ENCODE data around the gene RESP18. TPM values are rescaled to one million over a fixed set of nuclear protein-coding genes. Genes with fewer than 3 reads are reported as not detected.
"Not testable (repeated sequence)": the region's sequence is repeated elsewhere in the genome, so short reads cannot be mapped to it uniquely, and the experiment has no call there.

RESP18 gene
- polyA plus RNA-seq, 1 donor from 2014 or later = not detected

DNA sequence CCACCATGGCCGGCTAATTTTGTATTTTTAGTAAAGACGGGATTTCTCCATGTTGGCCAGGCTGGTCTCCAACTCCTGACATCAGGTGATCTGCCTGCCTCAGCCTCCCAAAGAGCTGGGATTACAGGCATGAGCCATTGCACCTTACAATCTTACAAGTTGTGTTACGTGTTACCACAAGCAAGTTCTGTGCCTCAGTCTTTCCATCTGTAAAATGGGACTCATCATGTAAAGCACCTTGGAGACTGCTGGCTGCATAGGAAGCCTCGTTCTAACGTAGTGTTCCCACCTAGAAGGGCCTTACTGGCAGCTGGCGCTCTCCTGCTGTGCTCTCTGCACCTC is 43.4 kb downstream of the RESP18 start:
- no peaks in the 10 kb centered on the region for H3K9me2 ChIP-seq (ENCODE audit: insufficient read depth, low read length)
- no peaks in the 10 kb centered on the region for H3K27me3 ChIP-seq (ENCODE audit: insufficient read depth, low read depth, low read length)
- H3K9me3 ChIP-seq (ENCODE audit: low read length) = no peaks in the 10 kb centered on the region
- H3K4me2 ChIP-seq (ENCODE audit: low read length) = no peak overlapping the region
- TF ChIP-seq, protein P1, sequence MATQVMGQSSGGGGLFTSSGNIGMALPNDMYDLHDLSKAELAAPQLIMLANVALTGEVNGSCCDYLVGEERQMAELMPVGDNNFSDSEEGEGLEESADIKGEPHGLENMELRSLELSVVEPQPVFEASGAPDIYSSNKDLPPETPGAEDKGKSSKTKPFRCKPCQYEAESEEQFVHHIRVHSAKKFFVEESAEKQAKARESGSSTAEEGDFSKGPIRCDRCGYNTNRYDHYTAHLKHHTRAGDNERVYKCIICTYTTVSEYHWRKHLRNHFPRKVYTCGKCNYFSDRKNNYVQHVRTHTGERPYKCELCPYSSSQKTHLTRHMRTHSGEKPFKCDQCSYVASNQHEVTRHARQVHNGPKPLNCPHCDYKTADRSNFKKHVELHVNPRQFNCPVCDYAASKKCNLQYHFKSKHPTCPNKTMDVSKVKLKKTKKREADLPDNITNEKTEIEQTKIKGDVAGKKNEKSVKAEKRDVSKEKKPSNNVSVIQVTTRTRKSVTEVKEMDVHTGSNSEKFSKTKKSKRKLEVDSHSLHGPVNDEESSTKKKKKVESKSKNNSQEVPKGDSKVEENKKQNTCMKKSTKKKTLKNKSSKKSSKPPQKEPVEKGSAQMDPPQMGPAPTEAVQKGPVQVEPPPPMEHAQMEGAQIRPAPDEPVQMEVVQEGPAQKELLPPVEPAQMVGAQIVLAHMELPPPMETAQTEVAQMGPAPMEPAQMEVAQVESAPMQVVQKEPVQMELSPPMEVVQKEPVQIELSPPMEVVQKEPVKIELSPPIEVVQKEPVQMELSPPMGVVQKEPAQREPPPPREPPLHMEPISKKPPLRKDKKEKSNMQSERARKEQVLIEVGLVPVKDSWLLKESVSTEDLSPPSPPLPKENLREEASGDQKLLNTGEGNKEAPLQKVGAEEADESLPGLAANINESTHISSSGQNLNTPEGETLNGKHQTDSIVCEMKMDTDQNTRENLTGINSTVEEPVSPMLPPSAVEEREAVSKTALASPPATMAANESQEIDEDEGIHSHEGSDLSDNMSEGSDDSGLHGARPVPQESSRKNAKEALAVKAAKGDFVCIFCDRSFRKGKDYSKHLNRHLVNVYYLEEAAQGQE (IDR thresholded peaks at IDR 0.05; ENCODE audit: borderline replicate concordance) = no peak
- no peak for TF ChIP-seq TAF1 (IDR thresholded peaks at IDR 0.05; ENCODE audit: low read depth)
- TF ChIP-seq, protein P2, sequence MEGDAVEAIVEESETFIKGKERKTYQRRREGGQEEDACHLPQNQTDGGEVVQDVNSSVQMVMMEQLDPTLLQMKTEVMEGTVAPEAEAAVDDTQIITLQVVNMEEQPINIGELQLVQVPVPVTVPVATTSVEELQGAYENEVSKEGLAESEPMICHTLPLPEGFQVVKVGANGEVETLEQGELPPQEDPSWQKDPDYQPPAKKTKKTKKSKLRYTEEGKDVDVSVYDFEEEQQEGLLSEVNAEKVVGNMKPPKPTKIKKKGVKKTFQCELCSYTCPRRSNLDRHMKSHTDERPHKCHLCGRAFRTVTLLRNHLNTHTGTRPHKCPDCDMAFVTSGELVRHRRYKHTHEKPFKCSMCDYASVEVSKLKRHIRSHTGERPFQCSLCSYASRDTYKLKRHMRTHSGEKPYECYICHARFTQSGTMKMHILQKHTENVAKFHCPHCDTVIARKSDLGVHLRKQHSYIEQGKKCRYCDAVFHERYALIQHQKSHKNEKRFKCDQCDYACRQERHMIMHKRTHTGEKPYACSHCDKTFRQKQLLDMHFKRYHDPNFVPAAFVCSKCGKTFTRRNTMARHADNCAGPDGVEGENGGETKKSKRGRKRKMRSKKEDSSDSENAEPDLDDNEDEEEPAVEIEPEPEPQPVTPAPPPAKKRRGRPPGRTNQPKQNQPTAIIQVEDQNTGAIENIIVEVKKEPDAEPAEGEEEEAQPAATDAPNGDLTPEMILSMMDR (IDR thresholded peaks at IDR 0.05; ENCODE audit: poor library complexity, severe bottlenecking) = no peak
- TF ChIP-seq RAD21 (conservative IDR thresholded peaks at IDR 0.05) = no peak
- TF ChIP-seq SMC3 (conservative IDR thresholded peaks at IDR 0.05; ENCODE audit: poor library complexity) = no peak
- TF ChIP-seq POLR2AphosphoS5 (IDR thresholded peaks at IDR 0.05) = no peak
- TF ChIP-seq EP300 (conservative IDR thresholded peaks at IDR 0.05; ENCODE audit: poor library complexity, severe bottlenecking) = no peak
- TF ChIP-seq MXI1 (conservative IDR thresholded peaks at IDR 0.05; ENCODE audit: poor library complexity, severe bottlenecking) = no peak
- no peak for TF ChIP-seq EZH2 (IDR thresholded peaks at IDR 0.05; ENCODE audit: borderline replicate concordance, insufficient read depth, low read length, poor library complexity, severe bottlenecking)
- no peak overlapping the region for H3K4me3 ChIP-seq (ENCODE audit: low read length)
- H2AFZ ChIP-seq (ENCODE audit: low read depth, low read length) = no peak overlapping the region
- H3K79me2 ChIP-seq (replicated peaks; ENCODE audit: insufficient read depth, low read length) = no peaks in the 10 kb centered on the region
- H3K9ac ChIP-seq (ENCODE audit: low read length) = no peak overlapping the region
- no peaks in the 10 kb centered on the region for H3K36me3 ChIP-seq (ENCODE audit: insufficient read depth, low read length)
- H3K27ac ChIP-seq (ENCODE audit: low read length) = no peak overlapping the region
- no peaks in the 10 kb centered on the region for H3F3A ChIP-seq (ENCODE audit: insufficient read depth, low read length, poor library complexity, severe bottlenecking)
- no peaks in the 10 kb centered on the region for H4K20me1 ChIP-seq (ENCODE audit: insufficient read depth)

GRCh38 chr2:219287580-219288265 is 44.8 kb downstream of the RESP18 start:
- H3K9me3 ChIP-seq (ENCODE audit: low read length) = no peaks in the 10 kb centered on the region
- TF ChIP-seq MXI1 (conservative IDR thresholded peaks at IDR 0.05; ENCODE audit: poor library complexity, severe bottlenecking) (no peak), POLR2AphosphoS5 (IDR thresholded peaks at IDR 0.05) (no peak), SMC3 (conservative IDR thresholded peaks at IDR 0.05; ENCODE audit: poor library complexity) (no peak), TAF1 (IDR thresholded peaks at IDR 0.05; ENCODE audit: low read depth) (no peak)
- TF ChIP-seq, protein P2 (IDR thresholded peaks at IDR 0.05; ENCODE audit: poor library complexity, severe bottlenecking) = no peak
- H3K27ac ChIP-seq (ENCODE audit: low read length) = no peak overlapping the region
- H3K4me3 ChIP-seq (ENCODE audit: low read length) = no peak overlapping the region
- no peaks in the 10 kb centered on the region for H3K27me3 ChIP-seq (ENCODE audit: insufficient read depth, low read depth, low read length)
- H3K4me2 ChIP-seq (ENCODE audit: low read length) = no peak overlapping the region
- H3K9ac ChIP-seq (ENCODE audit: low read length) = no peak overlapping the region
- H3F3A ChIP-seq (ENCODE audit: insufficient read depth, low read length, poor library complexity, severe bottlenecking) = no peaks in the 10 kb centered on the region
- H3K9me2 ChIP-seq (ENCODE audit: insufficient read depth, low read length) = no peaks in the 10 kb centered on the region
- no peaks in the 10 kb centered on the region for H3K36me3 ChIP-seq (ENCODE audit: insufficient read depth, low read length)
- H3K79me2 ChIP-seq (replicated peaks; ENCODE audit: insufficient read depth, low read length) = no peaks in the 10 kb centered on the region
- no peak overlapping the region for H2AFZ ChIP-seq (ENCODE audit: low read depth, low read length)
- H4K20me1 ChIP-seq (ENCODE audit: insufficient read depth) = no peaks in the 10 kb centered on the region

DNA sequence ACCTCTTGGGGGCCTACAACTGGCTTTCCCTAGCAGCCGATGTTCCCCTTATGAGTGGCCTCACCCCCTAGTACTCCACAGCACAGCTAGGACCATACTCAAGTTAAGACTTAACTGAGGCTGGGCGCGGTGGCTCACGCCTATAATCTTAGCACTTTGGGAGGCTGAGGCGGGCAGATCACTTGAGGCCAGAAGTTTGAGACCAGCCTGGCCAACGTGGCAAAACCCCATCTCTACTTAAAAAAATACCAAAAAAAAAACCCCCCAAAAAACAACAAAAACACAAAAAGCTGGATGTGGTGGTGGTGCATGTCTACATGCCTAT is 45.5 kb downstream of the RESP18 start:
- not testable (repeated sequence) for H2AFZ ChIP-seq (ENCODE audit: low read depth, low read length)

More for the DNA sequence above, 45.5 kb downstream of the RESP18 start:
- H3K9me2 ChIP-seq (ENCODE audit: insufficient read depth, low read length); H3K4me2 ChIP-seq (ENCODE audit: low read length); H3K9ac ChIP-seq (ENCODE audit: low read length); H3K79me2 ChIP-seq (replicated peaks; ENCODE audit: insufficient read depth, low read length); H3K27ac ChIP-seq (ENCODE audit: low read length); H3K36me3 ChIP-seq (ENCODE audit: insufficient read depth, low read length); H3K27me3 ChIP-seq (ENCODE audit: insufficient read depth, low read depth, low read length); H3K4me3 ChIP-seq (ENCODE audit: low read length); H3F3A ChIP-seq (ENCODE audit: insufficient read depth, low read length, poor library complexity, severe bottlenecking); H3K9me3 ChIP-seq (ENCODE audit: low read length); H4K20me1 ChIP-seq (ENCODE audit: insufficient read depth): not testable (repeated sequence)
